Neural crest cell (in vitro differentiated cells): ENCODE results near the gene CEP131. TPM values are rescaled to one million over a fixed set of nuclear protein-coding genes. Genes with fewer than 3 reads are reported as not detected.

Experiments
- DNase-seq: peaks from one replicate; pipeline ENCODE4 v3.0.0; 2021; ENCODE audit warnings: low read depth, mixed read lengths, low spot score
- H3K27ac Mint-ChIP-seq: one replicate; pipeline ENCODE4 v1.8.0; 2021; ENCODE audit warnings: mild to moderate bottlenecking, mixed read lengths; ENCODE audit not compliant: unreplicated experiment
- H3K27me3 Mint-ChIP-seq: 2 replicates; pipeline ENCODE4 v1.8.0; 2021; ENCODE audit warnings: low read depth, mild to moderate bottlenecking, mixed read lengths
- H3K36me3 Mint-ChIP-seq: 2 replicates; pipeline ENCODE4 v1.8.0; 2021; ENCODE audit warnings: low read depth, mild to moderate bottlenecking, mixed read lengths
- H3K4me1 Mint-ChIP-seq: 2 replicates; pipeline ENCODE4 v1.8.0; 2021; ENCODE audit warnings: mixed read lengths
- H3K4me3 Mint-ChIP-seq: one replicate; pipeline ENCODE4 v1.8.0; 2021; ENCODE audit warnings: mild to moderate bottlenecking, mixed read lengths
- H3K9me3 Mint-ChIP-seq: 2 replicates; pipeline ENCODE4 v1.8.0; 2021; ENCODE audit warnings: mixed read lengths
- CTCF ChIP-seq: fragments of 200-600 bp; sonication (generic); conservative IDR thresholded peaks from 2 replicates; pipeline ENCODE4 v1.5.0; 2021; ENCODE audit warnings: antibody characterized with exemption, mild to moderate bottlenecking
- total RNA-seq: library from RNA; stranded (reverse); gene quantifications from 2 replicates; pipeline ENCODE4 v1.2.1, GENCODE V29; 2021

Gene CEP131
- total RNA-seq, 1 donor from 2014 or later: 42.5 TPM

DNA sequence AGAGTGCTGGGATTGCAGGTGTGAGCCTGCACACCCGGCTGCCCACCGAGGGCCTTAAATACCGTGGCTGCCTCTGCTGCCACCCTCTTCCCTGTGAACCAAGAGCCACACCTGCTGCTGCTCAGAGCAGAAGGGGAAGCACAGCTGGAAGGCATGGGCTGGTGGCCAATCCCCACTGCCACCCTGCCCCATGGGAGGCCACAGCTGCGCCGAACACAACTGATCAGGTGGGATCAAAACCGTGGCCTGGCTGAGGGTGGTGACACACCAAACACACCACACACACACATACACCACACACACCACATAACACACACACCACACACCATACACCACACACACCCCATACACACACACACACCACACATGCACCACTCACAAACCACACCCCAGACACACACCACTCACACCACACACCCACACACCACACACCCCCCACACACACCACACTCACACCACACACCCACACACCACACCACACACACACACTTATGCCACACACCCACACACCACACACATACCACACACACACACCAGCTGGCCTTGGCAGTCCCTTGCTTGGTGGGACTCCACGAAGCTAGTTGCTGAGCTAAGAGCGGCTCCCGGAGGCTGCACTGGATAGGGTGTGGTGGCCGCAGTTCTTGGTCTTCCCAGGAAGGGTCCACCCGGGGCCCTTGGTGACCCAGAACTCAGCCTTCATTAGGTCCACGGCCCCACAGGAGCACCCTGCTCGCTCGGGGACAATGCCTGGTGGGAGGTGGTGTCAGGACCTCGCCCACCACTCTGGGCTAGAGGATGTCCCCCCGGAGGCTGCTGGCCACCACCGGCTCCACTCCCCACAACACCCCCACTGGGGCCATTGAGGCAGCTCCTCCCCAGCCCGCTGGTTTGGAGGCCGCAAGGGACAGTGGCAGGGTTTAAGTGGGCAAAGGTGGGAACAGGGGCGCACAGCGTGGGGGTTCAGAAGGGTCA lies 14.9 kb downstream of the CEP131 start:
- Mint-ChIP-seq H3K4me1 (peaks cover 5% of the 10 kb centered on the region), H3K27ac (no peak overlapping the region)
- TF ChIP-seq CTCF: no peak

GRCh38 chr17:81206657-81207056 lies 16.1 kb downstream of the CEP131 start:
- H3K27me3 Mint-ChIP-seq: no peaks in the 10 kb centered on the region

More for the DNA sequence above, 14.9 kb downstream of the CEP131 start:
- DNase-seq: no peak
- Mint-ChIP-seq H3K9me3 (no peaks in the 10 kb centered on the region), H3K36me3 (no peaks in the 10 kb centered on the region), H3K27me3 (no peaks in the 10 kb centered on the region), H3K4me3 (no peak overlapping the region)

DNA sequence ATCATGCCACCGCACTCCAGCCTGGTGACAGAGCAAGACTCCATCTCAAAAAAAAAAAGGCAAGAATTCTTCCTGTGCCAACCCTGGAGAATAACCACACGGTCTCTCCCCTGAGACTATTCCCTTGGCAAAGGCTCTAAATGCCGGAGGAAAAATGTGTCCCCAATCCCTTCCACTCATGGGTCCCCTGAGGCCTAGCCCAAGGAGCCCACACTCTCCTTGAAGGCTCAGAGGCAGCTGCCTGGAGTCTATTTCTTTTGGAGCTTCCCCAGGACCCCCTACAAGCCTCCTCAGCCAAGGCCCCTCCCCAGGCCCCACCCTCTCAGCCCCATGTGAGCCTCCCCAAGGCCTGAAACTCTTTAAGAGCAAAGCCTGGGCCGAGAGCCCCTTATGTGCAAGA lies 16.6 kb downstream of the CEP131 start:
- Mint-ChIP-seq H3K4me1 (no peaks in the 10 kb centered on the region), H3K9me3 (no peaks in the 10 kb centered on the region)

More at GRCh38 chr17:81206657-81207056, 16.1 kb downstream of the CEP131 start:
- Mint-ChIP-seq H3K27ac (no peak overlapping the region), H3K9me3 (no peaks in the 10 kb centered on the region), H3K36me3 (no peaks in the 10 kb centered on the region), H3K4me1 (no peaks in the 10 kb centered on the region), H3K4me3 (no peak overlapping the region)
- no peak for TF ChIP-seq CTCF
- no peak for DNase-seq

DNA sequence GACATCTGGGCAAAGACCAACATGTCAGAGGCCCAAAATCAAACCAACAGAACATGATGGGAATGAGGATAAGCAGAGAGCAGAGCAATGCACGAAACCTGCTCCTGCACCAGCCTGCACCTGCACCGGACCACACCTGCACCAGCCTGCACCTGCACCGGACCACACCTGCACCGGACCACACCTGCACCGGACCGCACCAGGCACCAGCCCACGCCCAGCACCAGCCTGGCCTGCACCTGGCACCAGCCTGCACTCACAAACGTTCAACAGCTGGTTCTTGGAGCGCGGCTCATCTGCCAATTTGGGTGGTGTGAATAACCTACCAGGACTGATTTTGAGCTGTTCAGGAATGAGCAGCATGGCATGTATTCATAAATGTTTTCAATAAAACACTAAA lies 18.2 kb downstream of the CEP131 start:
- H3K36me3 Mint-ChIP-seq: no peaks in the 10 kb centered on the region
- H3K27ac Mint-ChIP-seq: no peak overlapping the region
- no peak for TF ChIP-seq CTCF
- no peaks in the 10 kb centered on the region for H3K27me3 Mint-ChIP-seq
- no peak overlapping the region for H3K4me3 Mint-ChIP-seq
- no peak for DNase-seq
- H3K9me3 Mint-ChIP-seq: no peaks in the 10 kb centered on the region
- peaks cover 4% of the 10 kb centered on the region for H3K4me1 Mint-ChIP-seq

More for the DNA sequence above, 16.6 kb downstream of the CEP131 start:
- Mint-ChIP-seq H3K27ac (no peak overlapping the region), H3K36me3 (no peaks in the 10 kb centered on the region), H3K4me3 (no peak overlapping the region), H3K27me3 (no peaks in the 10 kb centered on the region)
- TF ChIP-seq CTCF: no peak
- DNase-seq: no peak

- no peak overlapping the region for H3K4me3 Mint-ChIP-seq
- H3K4me1 Mint-ChIP-seq: peaks cover 4% of the 10 kb centered on the region
- no peak for TF ChIP-seq CTCF
- no peaks in the 10 kb centered on the region for H3K36me3 Mint-ChIP-seq
- H3K27ac Mint-ChIP-seq: no peak overlapping the region
- H3K27me3 Mint-ChIP-seq: no peaks in the 10 kb centered on the region
- DNase-seq: no peak
- H3K9me3 Mint-ChIP-seq: no peaks in the 10 kb centered on the region
These were observed 19.6 kb downstream of the CEP131 start for GRCh38 chr17:81203136-81203535.
